ENCODE results near the gene MAP3K14. TPM values are rescaled to one million over a fixed set of nuclear protein-coding genes. Genes with fewer than 3 reads are reported as not detected.
A peak's percentile ranks its signal among the peaks of the same experiment; 100 is the strongest.

Gene MAP3K14
- total RNA-seq, 2 donors from 2014 or later: 13.0 to 13.3 TPM

- ATAC-seq: peak; percentile 70
- intact Hi-C loops (cut with DNase I, micrococcal nuclease): no loop called here
- DNase-seq: peak; percentile 68 to 84
Observed at GRCh38 chr17:45248132-45248957, 68.5 kb downstream of the MAP3K14 start.

GRCh38 chr17:45247429-45248131 is 69.2 kb downstream of the MAP3K14 start:
- peak; percentile 98 to 99 for DNase-seq
- peak; percentile 86 for ATAC-seq
- intact Hi-C loops (cut with DNase I, micrococcal nuclease): no loop called here

GRCh38 chr17:45246861-45247428 is 69.9 kb downstream of the MAP3K14 start:
- intact Hi-C loops (cut with DNase I, micrococcal nuclease): no loop called here
- peak in 1 of 2 donors; percentile 54 for DNase-seq
- no peak for ATAC-seq

GRCh38 chr17:45246338-45246737 is 70.5 kb downstream of the MAP3K14 start:
- DNase-seq (no peak), ATAC-seq (no peak)

GRCh38 chr17:45244725-45245656 is 71.8 kb downstream of the MAP3K14 start:
- intact Hi-C loops (cut with DNase I, micrococcal nuclease): no loop called here
- DNase-seq (no peak), ATAC-seq (no peak)

More at GRCh38 chr17:45246338-45246737, 70.5 kb downstream of the MAP3K14 start:
- intact Hi-C loops (cut with DNase I, micrococcal nuclease): no loop called here

- intact Hi-C loops (cut with DNase I, micrococcal nuclease): no loop called here
- DNase-seq (peak; percentile 83 to 85), ATAC-seq (peak; percentile 54)
Observed at GRCh38 chr17:45243750-45244149, 73.1 kb downstream of the MAP3K14 start.

- DNase-seq (no peak), ATAC-seq (no peak)
- intact Hi-C loops (cut with DNase I, micrococcal nuclease): no loop called here
Observed at GRCh38 chr17:45242029-45242414, 74.8 kb downstream of the MAP3K14 start.

- DNase-seq (peak in 1 of 2 donors; percentile 66), ATAC-seq (peak; percentile 45)
- intact Hi-C loops (cut with DNase I, micrococcal nuclease): no loop called here
Observed at GRCh38 chr17:45241328-45242028, 75.3 kb downstream of the MAP3K14 start.

GRCh38 chr17:45240905-45241327 is 75.9 kb downstream of the MAP3K14 start:
- DNase-seq (no peak), ATAC-seq (no peak)
- intact Hi-C loops (cut with DNase I, micrococcal nuclease): no loop called here

- intact Hi-C loops (cut with DNase I, micrococcal nuclease): no loop called here
- ATAC-seq (no peak), DNase-seq (no peak)
Observed at GRCh38 chr17:45238155-45238774, 78.6 kb downstream of the MAP3K14 start.

- ATAC-seq: no peak
- intact Hi-C loops (cut with DNase I, micrococcal nuclease): no loop called here
- DNase-seq: no peak
Observed at GRCh38 chr17:45237686-45238085, 79.1 kb downstream of the MAP3K14 start.

- intact Hi-C loops (cut with DNase I, micrococcal nuclease): no loop called here
- DNase-seq (no peak), ATAC-seq (no peak)
Observed at GRCh38 chr17:45236282-45236606, 80.6 kb downstream of the MAP3K14 start.

GRCh38 chr17:45235416-45236281 is 81.2 kb downstream of the MAP3K14 start:
- DNase-seq (peak in 1 of 2 donors; percentile 91), ATAC-seq (peak; percentile 67)

GRCh38 chr17:45234641-45235415 is 82.0 kb downstream of the MAP3K14 start:
- DNase-seq (no peak), ATAC-seq (peak; percentile 27)
- intact Hi-C loops (cut with DNase I, micrococcal nuclease): no loop called here

More at GRCh38 chr17:45235416-45236281, 81.2 kb downstream of the MAP3K14 start:
- intact Hi-C loops (cut with DNase I, micrococcal nuclease): no loop called here

GRCh38 chr17:45233423-45233924 is 83.3 kb downstream of the MAP3K14 start:
- ATAC-seq: no peak

More at GRCh38 chr17:45233423-45233924, 83.3 kb downstream of the MAP3K14 start:
- intact Hi-C loops (cut with DNase I, micrococcal nuclease): no loop called here
- no peak for DNase-seq

All from left colon (tissue), 2 donors.